Measurements from ENCODE around the gene RARB. TPM values are rescaled to one million over a fixed set of nuclear protein-coding genes. Genes with fewer than 3 reads are reported as not detected.

RARB gene
- total RNA-seq, 1 experiment from 2014 or later, result not detected

DNA sequence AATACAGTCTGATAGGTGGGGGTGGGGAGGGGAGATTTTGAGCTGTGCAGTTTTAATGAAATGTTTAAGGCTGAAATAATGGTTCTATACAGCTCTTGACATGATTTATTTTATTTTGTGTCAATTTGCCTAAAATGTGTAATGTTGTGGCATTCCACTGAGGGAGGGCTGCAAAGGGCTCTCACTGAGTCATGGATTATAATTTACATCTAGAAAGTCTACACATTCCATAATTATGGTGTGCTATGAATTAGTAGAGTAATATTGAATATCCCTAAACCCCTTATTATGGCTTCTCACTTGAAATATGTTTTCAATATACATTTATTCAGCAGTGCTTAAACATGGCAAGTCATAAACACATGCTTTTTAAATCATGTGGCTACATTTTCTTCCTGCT lies 103.9 kb downstream of the RARB start:
- intact Hi-C loops (cut with micrococcal nuclease), result no loop called here
- no TSS peak for BruUV-seq (replicated peaks)
- Mint-ChIP-seq H3K9me3 (ENCODE audit: unreplicated experiment) (peaks cover 10% of the 10 kb centered on the region), H3K27ac (ENCODE audit: low read depth, unreplicated experiment) (no peak overlapping the region), H3K4me1 (ENCODE audit: insufficient read depth, unreplicated experiment) (no peaks in the 10 kb centered on the region), H3K36me3 (ENCODE audit: insufficient read depth, unreplicated experiment) (no peaks in the 10 kb centered on the region), H3K4me3 (ENCODE audit: unreplicated experiment) (no peak overlapping the region), H3K27me3 (ENCODE audit: insufficient read depth, unreplicated experiment) (no peaks in the 10 kb centered on the region)
- TF ChIP-seq, protein P1, sequence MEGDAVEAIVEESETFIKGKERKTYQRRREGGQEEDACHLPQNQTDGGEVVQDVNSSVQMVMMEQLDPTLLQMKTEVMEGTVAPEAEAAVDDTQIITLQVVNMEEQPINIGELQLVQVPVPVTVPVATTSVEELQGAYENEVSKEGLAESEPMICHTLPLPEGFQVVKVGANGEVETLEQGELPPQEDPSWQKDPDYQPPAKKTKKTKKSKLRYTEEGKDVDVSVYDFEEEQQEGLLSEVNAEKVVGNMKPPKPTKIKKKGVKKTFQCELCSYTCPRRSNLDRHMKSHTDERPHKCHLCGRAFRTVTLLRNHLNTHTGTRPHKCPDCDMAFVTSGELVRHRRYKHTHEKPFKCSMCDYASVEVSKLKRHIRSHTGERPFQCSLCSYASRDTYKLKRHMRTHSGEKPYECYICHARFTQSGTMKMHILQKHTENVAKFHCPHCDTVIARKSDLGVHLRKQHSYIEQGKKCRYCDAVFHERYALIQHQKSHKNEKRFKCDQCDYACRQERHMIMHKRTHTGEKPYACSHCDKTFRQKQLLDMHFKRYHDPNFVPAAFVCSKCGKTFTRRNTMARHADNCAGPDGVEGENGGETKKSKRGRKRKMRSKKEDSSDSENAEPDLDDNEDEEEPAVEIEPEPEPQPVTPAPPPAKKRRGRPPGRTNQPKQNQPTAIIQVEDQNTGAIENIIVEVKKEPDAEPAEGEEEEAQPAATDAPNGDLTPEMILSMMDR (IDR thresholded peaks at IDR 0.05; ENCODE audit: unreplicated experiment), result no peak
- DNase-seq (ENCODE audit: unreplicated experiment), result no peak
- ChIA-PET POLR2A (no interaction called here), CTCF (interaction anchor here (0.6 to 1.5 kb wide), 9 partner anchors 8 to 978 kb away, joined by 3 to 8 read pairs (median 3); no protein-coding TSS in a partner anchor)

DNA sequence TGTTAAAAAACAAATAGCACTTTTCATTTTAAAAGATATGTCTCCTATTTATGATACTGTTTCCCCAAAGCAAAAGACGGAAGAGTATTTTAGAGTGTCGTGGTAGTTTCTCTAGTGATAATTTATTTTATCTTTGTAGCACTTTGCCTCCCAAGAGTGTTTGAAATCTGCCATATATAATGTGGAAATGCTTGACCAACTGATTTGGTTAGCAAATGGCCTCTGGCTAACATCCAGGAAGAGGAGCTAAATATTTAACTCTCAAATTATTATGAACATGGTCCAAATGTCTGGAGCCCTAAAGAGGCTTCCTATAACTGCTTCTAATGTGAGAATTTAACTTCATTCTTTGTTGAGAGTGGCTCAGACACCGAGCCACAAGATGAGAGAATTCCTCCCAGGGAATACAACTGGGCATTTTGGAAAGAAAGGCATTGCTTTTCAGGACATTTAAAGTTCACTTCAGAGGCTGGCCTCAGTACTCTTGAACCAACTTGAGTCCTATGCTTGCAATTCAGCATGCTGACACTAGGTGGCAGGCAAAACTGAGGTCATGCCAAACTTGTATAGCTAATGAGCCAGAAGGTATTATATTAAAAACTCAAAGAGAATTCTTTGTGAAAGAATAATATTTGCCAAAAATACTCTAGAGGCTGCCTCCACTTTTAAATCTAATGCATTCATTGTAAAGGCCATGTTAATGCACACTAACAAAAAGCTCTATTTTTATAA lies 104.5 kb downstream of the RARB start:
- no peaks in the 10 kb centered on the region for H3K4me1 Mint-ChIP-seq (ENCODE audit: insufficient read depth, unreplicated experiment)
- peak; percentile 45 for DNase-seq (ENCODE audit: unreplicated experiment)
- peaks cover 10% of the 10 kb centered on the region for H3K9me3 Mint-ChIP-seq (ENCODE audit: unreplicated experiment)
- no peak overlapping the region for H3K27ac Mint-ChIP-seq (ENCODE audit: low read depth, unreplicated experiment)
- POLR2A ChIA-PET, result no interaction called here
- H3K27me3 Mint-ChIP-seq (ENCODE audit: insufficient read depth, unreplicated experiment), result no peaks in the 10 kb centered on the region
- intact Hi-C loops (cut with micrococcal nuclease), result no loop called here
- TF ChIP-seq, protein P1 (IDR thresholded peaks at IDR 0.05; ENCODE audit: unreplicated experiment), result peak; percentile 51
- no TSS peak for BruUV-seq (replicated peaks)
- H3K4me3 Mint-ChIP-seq (ENCODE audit: unreplicated experiment), result no peak overlapping the region
- no peaks in the 10 kb centered on the region for H3K36me3 Mint-ChIP-seq (ENCODE audit: insufficient read depth, unreplicated experiment)
- CTCF ChIA-PET, result interaction anchor here (0.6 to 1.5 kb wide), 10 partner anchors 9 to 979 kb away, joined by 3 to 8 read pairs (median 3); no protein-coding TSS in a partner anchor

DNA sequence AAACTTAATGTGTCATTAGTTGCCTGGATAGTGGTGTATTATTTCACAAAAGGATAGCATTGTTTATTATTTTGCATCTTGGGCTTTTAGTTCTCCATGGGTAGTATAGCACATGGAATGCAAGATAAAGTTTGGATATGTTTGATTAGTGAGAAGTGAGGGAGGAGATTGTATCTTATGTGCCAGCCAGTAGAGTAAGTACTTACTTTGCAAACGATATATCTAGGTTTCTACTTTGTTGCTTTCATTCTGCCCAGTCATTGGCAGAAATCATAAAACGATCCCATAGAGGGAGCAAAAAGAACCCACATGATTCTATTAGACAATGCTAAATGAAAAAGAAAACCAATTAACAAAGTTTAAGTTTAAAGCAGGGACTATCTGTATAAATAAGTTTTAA lies 105.3 kb downstream of the RARB start:
- intact Hi-C loops (cut with micrococcal nuclease), result no loop called here
- Mint-ChIP-seq H3K9me3 (ENCODE audit: unreplicated experiment) (peaks cover 10% of the 10 kb centered on the region), H3K4me1 (ENCODE audit: insufficient read depth, unreplicated experiment) (no peaks in the 10 kb centered on the region), H3K4me3 (ENCODE audit: unreplicated experiment) (no peak overlapping the region), H3K27me3 (ENCODE audit: insufficient read depth, unreplicated experiment) (no peaks in the 10 kb centered on the region), H3K27ac (ENCODE audit: low read depth, unreplicated experiment) (no peak overlapping the region), H3K36me3 (ENCODE audit: insufficient read depth, unreplicated experiment) (no peaks in the 10 kb centered on the region)
- ChIA-PET CTCF (interaction anchor here (1.0 to 1.5 kb wide), 4 partner anchors 10 to 625 kb away, joined by 3 to 5 read pairs (median 4); no protein-coding TSS in a partner anchor), POLR2A (no interaction called here)
- DNase-seq (ENCODE audit: unreplicated experiment), result no peak
- BruUV-seq (replicated peaks), result no TSS peak
- TF ChIP-seq, protein P1 (IDR thresholded peaks at IDR 0.05; ENCODE audit: unreplicated experiment), result no peak

DNA sequence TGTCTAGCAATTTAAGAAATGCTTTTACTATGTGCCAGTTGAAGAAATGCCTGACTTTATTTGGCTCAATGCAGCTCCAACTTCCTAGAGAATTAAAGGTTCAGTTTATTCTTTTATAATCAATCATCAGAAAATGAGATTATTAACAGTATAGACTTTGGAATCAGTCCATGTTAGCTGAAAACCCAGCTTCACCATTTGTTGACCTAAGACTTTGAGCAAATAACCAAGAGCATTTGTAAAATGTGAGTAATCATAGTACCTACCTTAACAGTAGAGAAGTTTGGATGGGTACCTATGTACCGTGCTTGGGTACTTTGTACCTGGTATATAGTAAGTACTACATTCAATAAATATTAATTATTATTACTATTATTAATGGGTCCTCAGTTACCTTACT lies 105.9 kb downstream of the RARB start:
- POLR2A ChIA-PET, result no interaction called here
- Mint-ChIP-seq H3K9me3 (ENCODE audit: unreplicated experiment) (peaks cover 10% of the 10 kb centered on the region), H3K27me3 (ENCODE audit: insufficient read depth, unreplicated experiment) (no peaks in the 10 kb centered on the region), H3K4me3 (ENCODE audit: unreplicated experiment) (no peak overlapping the region), H3K4me1 (ENCODE audit: insufficient read depth, unreplicated experiment) (no peaks in the 10 kb centered on the region), H3K27ac (ENCODE audit: low read depth, unreplicated experiment) (no peak overlapping the region), H3K36me3 (ENCODE audit: insufficient read depth, unreplicated experiment) (no peaks in the 10 kb centered on the region)
- DNase-seq (ENCODE audit: unreplicated experiment), result no peak
- CTCF ChIA-PET, result interaction anchor here (1.5 kb wide), 1 partner anchor 47 kb away, joined by 5 read pairs; no protein-coding TSS in a partner anchor
- BruUV-seq (replicated peaks), result no TSS peak
- intact Hi-C loops (cut with micrococcal nuclease), result no loop called here
- TF ChIP-seq, protein P1 (IDR thresholded peaks at IDR 0.05; ENCODE audit: unreplicated experiment), result no peak
